Peyer's patch (tissue), 4 donors: ENCODE data around the gene WIPF3. TPM values are rescaled to one million over a fixed set of nuclear protein-coding genes. Genes with fewer than 3 reads are reported as not detected.

Experiments used
- DNase-seq, 3 donors: peaks; one replicate each; pipeline ENCODE4 v3.0.0-alpha.2; 2017 to 2019
- H3K27ac ChIP-seq, 4 donors: fragments of 200-600 bp; sonication (generic); one replicate each; pipeline ENCODE4 v1.5.1; 2016 to 2019
- H3K27me3 ChIP-seq, 2 donors: fragments of 200-600 bp; sonication (generic); one replicate each; pipeline ENCODE4 v1.5.1; 2019
- H3K36me3 ChIP-seq, 3 donors: fragments of 200-600 bp; sonication (generic); one replicate each; pipeline ENCODE4 v1.5.1; 2016 to 2019
- H3K4me1 ChIP-seq, 4 donors: fragments of 200-600 bp; sonication (generic); one replicate each; pipeline ENCODE4 v1.5.1; 2016 to 2019
- H3K4me3 ChIP-seq, 4 donors: fragments of 200-600 bp; sonication (generic); 1 replicate in 3 of 4; 2 replicates in 1 of 4; pipeline ENCODE4 v1.5.1; 2016 to 2019; ENCODE audit warnings: mild to moderate bottlenecking in 1 of 4
- H3K9me3 ChIP-seq, 4 donors: fragments of 200-600 bp; sonication (generic); one replicate each; pipeline ENCODE4 v1.5.1; 2016 to 2019; ENCODE audit warnings: mild to moderate bottlenecking in 1 of 4
- POLR2A ChIP-seq, 2 donors: fragments of 450-650 bp; IDR thresholded peaks; one replicate each; pipeline ENCODE4 v1.5.1; 2017; ENCODE audit warnings: antibody characterized with exemption in 2 of 2, mild to moderate bottlenecking in 2 of 2, moderate library complexity in 2 of 2
- total RNA-seq, 4 donors: library from RNA; depleted of rRNA; stranded (reverse); fragments of >200 nt; gene quantifications; one replicate each; pipeline ENCODE4 v1.1.0, GENCODE V29; 2016
- TF ChIP-seq, protein P1 (sequence below), 6 experiments: fragments of 450-650 bp in 4 of 6; fragments of 200-600 bp in 2 of 6; sonication (generic) in 1 of 6; IDR thresholded peaks; one replicate each; pipeline ENCODE4 v1.5.1; 2017 to 2019; ENCODE audit warnings: antibody characterized with exemption in 6 of 6, mild to moderate bottlenecking in 3 of 6, moderate library complexity in 1 of 6

Gene WIPF3
- total RNA-seq, 4 donors from 2014 or later, result 0.66 to 2.5 (median 0.83) TPM; not detected in 1

DNA sequence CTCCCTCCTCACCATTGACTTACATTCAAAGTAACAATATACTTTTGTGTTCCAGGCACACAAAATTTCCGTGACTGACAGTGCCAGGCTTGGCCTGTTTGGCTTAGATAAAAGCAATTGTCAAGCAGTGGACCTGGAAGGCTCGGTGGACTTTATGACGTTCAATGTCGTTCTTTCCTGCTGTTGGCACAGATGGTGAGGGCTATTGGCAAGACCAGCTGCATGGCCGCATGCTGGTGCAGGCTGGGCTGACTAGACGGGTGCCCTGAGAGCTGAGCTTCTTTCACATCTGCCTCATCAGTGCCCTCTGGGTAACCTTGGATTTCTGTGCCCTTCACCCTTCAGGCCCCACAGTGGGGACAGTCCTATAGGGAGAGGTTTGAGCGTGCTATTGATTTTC, 45.2 kb downstream of the WIPF3 start:
- no peaks in the 10 kb centered on the region for H3K4me1 ChIP-seq
- H3K36me3 ChIP-seq, result no peaks in the 10 kb centered on the region
- H3K27me3 ChIP-seq, result no peaks in the 10 kb centered on the region
- H3K27ac ChIP-seq, result no peak overlapping the region
- no peaks in the 10 kb centered on the region for H3K9me3 ChIP-seq
- H3K4me3 ChIP-seq, result no peak overlapping the region
- no peak for DNase-seq
- TF ChIP-seq POLR2A (IDR thresholded peaks at IDR 0.05), result no peak
- TF ChIP-seq, protein P1, sequence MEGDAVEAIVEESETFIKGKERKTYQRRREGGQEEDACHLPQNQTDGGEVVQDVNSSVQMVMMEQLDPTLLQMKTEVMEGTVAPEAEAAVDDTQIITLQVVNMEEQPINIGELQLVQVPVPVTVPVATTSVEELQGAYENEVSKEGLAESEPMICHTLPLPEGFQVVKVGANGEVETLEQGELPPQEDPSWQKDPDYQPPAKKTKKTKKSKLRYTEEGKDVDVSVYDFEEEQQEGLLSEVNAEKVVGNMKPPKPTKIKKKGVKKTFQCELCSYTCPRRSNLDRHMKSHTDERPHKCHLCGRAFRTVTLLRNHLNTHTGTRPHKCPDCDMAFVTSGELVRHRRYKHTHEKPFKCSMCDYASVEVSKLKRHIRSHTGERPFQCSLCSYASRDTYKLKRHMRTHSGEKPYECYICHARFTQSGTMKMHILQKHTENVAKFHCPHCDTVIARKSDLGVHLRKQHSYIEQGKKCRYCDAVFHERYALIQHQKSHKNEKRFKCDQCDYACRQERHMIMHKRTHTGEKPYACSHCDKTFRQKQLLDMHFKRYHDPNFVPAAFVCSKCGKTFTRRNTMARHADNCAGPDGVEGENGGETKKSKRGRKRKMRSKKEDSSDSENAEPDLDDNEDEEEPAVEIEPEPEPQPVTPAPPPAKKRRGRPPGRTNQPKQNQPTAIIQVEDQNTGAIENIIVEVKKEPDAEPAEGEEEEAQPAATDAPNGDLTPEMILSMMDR (IDR thresholded peaks at IDR 0.05), result no peak

DNA sequence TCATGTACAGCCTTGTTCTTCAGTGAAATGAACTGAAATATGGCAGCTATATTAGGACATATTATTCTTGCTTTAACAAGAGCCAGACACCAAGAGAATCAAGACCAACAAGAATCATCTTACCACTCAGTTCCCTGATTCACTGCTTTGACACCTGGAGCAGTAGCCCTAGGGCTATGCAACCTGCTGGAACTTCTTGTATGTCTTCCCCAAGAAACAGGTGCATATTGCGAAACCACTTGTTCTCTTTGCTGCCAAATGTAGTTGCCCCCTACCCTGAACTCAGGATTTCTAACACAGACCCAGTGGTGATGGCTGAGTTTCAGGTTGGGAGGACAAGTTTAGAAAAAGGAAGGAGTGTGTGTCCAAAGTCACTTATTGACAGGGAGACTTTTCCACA, 46.1 kb downstream of the WIPF3 start:
- no peak overlapping the region for H3K27ac ChIP-seq
- no peak overlapping the region for H3K4me3 ChIP-seq
- H3K27me3 ChIP-seq, result no peaks in the 10 kb centered on the region
- H3K36me3 ChIP-seq, result no peaks in the 10 kb centered on the region
- DNase-seq, result no peak
- H3K9me3 ChIP-seq, result no peaks in the 10 kb centered on the region
- TF ChIP-seq, protein P1 (IDR thresholded peaks at IDR 0.05), result no peak
- no peak for TF ChIP-seq POLR2A (IDR thresholded peaks at IDR 0.05)
- H3K4me1 ChIP-seq, result no peaks in the 10 kb centered on the region

DNA sequence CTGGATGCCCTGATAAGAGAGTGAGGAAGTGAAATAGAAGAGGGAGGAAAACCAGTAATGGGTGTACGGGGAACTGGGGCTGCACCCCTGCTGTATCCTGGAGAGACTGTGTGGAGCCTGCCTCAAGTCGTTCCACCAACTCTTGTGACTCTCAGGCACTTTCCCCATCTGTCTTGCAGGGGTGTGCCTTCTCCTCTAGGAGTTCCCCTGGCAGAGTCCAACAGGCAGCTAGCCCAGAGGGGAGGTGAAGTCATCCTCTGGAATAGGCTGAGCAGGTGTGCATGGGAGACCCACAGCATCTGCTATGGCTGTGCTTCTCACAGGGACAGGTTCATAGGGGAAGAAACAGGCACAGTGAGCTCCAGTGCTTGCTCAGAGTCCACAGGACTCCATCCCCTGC, 46.8 kb downstream of the WIPF3 start:
- H3K4me1 ChIP-seq, result no peaks in the 10 kb centered on the region
- H3K27me3 ChIP-seq, result no peaks in the 10 kb centered on the region
- DNase-seq, result no peak
- H3K4me3 ChIP-seq, result no peak overlapping the region
- no peak overlapping the region for H3K27ac ChIP-seq
- H3K9me3 ChIP-seq, result no peaks in the 10 kb centered on the region
- H3K36me3 ChIP-seq, result no peaks in the 10 kb centered on the region
- TF ChIP-seq POLR2A (IDR thresholded peaks at IDR 0.05), result no peak
- TF ChIP-seq, protein P1 (IDR thresholded peaks at IDR 0.05), result no peak

DNA sequence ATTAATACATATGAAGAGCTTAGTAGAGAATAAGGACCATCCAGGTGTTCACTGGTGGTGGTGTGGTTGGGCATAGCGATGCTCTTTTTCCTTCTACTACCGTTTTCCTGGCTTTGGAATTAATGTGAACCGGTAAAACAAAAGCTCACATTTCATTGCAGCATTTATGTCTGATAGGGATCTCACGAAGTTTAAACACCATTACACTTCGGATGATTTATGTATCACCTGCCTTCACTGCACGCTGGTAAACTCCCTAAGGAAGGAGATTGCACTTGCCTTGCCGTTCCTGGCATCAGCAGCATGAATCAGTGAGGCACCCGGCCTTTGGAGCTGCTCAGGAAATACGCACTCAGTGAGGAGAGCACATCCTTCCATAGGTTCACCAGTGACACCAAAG, 47.5 kb downstream of the WIPF3 start:
- no peaks in the 10 kb centered on the region for H3K27me3 ChIP-seq
- no peaks in the 10 kb centered on the region for H3K9me3 ChIP-seq
- TF ChIP-seq POLR2A (IDR thresholded peaks at IDR 0.05), result no peak
- TF ChIP-seq, protein P1 (IDR thresholded peaks at IDR 0.05), result no peak
- no peak overlapping the region for H3K4me3 ChIP-seq
- H3K27ac ChIP-seq, result no peak overlapping the region
- H3K36me3 ChIP-seq, result no peaks in the 10 kb centered on the region
- no peak for DNase-seq
- H3K4me1 ChIP-seq, result no peaks in the 10 kb centered on the region

DNA sequence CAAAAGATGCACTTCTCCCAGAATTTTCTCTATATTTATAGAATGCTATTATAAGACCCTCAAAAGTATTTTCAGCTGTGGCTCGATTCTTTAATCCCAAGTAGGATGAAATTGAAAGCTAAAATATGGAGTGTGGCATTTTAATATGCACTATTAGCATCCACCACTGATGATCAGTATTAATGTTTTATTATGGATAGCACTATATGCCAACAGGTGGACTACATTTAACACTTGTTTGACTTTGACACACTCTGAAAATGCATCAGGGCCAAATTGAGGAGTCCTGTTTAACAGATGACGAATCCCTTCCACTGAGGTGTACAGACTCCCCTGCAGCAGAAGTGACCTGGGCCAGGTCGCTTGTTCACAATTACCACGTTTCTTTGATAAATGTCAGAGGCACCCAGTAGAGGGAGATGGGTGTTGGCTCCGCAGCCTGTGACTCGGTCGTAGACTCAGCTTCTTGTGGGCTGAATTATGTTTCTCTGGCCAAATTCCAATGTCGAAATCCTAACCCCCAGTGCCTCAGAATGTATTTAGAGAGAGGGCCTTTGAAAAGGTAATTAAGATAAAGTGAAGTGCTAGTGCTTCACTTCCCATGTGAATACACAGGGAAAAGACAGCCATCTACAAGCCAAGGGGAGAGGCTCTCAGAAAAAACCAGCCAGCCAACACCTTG, 48.1 kb downstream of the WIPF3 start:
- TF ChIP-seq POLR2A (IDR thresholded peaks at IDR 0.05), result no peak
- TF ChIP-seq, protein P1 (IDR thresholded peaks at IDR 0.05), result peak in 1 of 6 experiments; percentile 11
- H3K4me1 ChIP-seq, result no peaks in the 10 kb centered on the region
- no peak overlapping the region for H3K27ac ChIP-seq
- DNase-seq, result no peak
- H3K9me3 ChIP-seq, result no peaks in the 10 kb centered on the region
- no peaks in the 10 kb centered on the region for H3K36me3 ChIP-seq
- H3K4me3 ChIP-seq, result no peak overlapping the region
- H3K27me3 ChIP-seq, result no peaks in the 10 kb centered on the region
